ENCODE measurements around the gene CASTOR1.

Gene CASTOR1

DNA sequence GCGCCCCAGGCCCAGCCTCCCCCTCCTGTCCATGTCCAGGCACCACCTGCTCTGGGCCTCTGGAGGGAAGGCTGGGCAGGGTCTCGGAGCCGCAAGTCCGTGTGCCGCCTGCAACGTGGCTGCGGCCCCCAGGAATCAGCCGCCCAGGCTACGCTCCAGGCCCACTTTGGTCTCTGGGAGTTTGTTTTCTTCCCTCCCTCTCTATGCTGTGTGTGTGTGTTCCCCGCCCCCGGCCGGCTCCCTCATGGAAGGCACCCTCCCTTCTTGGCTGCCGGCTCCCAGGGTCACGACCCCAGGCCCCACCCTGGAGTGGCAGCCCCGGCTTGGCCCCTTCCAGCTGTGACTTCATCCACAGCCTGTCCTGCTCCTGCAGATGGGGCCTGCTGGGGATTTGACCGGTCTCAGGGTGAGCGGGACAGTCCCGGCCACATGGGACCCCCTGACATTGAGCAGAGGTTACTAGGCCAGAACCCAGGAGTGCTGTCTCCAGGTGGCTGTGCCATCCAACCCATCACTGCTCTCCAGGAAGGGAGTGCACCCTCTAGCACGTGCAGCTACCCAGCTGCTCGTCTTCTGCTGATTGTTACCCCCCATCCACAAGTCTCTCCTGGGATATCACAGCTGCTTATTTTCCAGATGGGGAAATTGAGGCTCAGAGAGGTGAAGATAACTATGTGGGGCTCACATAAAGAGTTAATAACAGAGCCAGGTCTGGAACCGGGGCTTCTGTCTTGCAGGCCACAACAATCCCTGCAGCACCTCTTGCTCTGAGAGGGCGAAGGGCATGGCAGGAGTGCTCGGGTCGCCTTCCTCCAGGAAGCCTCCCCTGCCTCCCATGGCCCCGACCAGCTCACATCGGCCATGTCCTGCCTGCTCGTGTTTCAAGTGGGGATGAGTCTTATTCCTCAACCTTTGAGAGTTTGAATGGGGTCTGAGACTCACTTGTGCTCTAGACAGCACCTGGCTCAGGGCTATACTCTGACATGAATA lies 40.0 kb downstream of the CASTOR1 start:
- H3K36me3 ChIP-seq, result no peaks in the 10 kb centered on the region
- peak overlapping the region in 2 of 11 experiments; percentile 12 to 14; a peak in 2 of 22 replicates for H3K9ac ChIP-seq
- no peaks in the 10 kb centered on the region for H3K9me3 ChIP-seq (replicated peaks in 1 of 11)
- peaks cover 53 to 82% (median 63%) of the 10 kb centered on the region in 10 experiments for H3K4me1 ChIP-seq
- H3K27ac ChIP-seq, result no peak overlapping the region
- peak overlapping the region; percentile 21 to 99 (median 72); a peak in 21 of 22 replicates for H3K4me2 ChIP-seq
- TF ChIP-seq Cebpa-rat (IDR thresholded peaks at IDR 0.05), result no peak
- H3K4me3 ChIP-seq, result no peak overlapping the region
- H3K27me3 ChIP-seq, result peaks cover 33 to 65% (median 41%) of the 10 kb centered on the region in 11 experiments
- H4K20me1 ChIP-seq, result peaks cover 0 to 53% (median 0%) of the 10 kb centered on the region in 11 experiments; a peak in 6 of 22 replicates

DNA sequence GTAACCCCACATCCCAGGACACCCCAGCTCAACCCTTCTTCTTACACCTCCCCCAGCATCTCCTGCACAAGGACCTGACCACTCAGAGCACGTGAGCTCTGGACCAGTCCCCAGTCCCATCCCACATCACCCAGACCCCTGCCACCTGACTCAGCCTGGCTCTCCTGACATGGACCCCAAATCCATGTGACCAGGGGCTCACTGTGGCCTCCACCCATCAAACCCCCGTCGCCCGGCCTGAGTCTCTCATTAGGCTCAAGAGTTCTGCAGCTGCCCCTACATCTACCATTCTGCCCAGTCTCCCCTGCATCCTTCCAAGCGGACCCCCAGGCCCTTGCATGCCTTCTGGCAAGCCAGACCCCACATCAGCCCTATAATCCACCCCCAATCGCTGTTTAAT lies 40.8 kb downstream of the CASTOR1 start:
- Histone ChIP-seq H4K20me1 (peaks cover 0 to 53% (median 0%) of the 10 kb centered on the region in 11 experiments; a peak in 6 of 22 replicates), H3K9ac (no peak overlapping the region), H3K27ac (no peak overlapping the region), H3K27me3 (peaks cover 33 to 67% (median 42%) of the 10 kb centered on the region in 11 experiments), H3K36me3 (no peaks in the 10 kb centered on the region), H3K4me2 (peak overlapping the region; percentile 21 to 99 (median 72); a peak in 20 of 22 replicates), H3K4me1 (peaks cover 48 to 77% (median 55%) of the 10 kb centered on the region in 10 experiments), H3K4me3 (no peak overlapping the region), H3K9me3 (replicated peaks in 1 of 11) (no peaks in the 10 kb centered on the region)
- TF ChIP-seq Cebpa-rat (IDR thresholded peaks at IDR 0.05), result no peak

DNA sequence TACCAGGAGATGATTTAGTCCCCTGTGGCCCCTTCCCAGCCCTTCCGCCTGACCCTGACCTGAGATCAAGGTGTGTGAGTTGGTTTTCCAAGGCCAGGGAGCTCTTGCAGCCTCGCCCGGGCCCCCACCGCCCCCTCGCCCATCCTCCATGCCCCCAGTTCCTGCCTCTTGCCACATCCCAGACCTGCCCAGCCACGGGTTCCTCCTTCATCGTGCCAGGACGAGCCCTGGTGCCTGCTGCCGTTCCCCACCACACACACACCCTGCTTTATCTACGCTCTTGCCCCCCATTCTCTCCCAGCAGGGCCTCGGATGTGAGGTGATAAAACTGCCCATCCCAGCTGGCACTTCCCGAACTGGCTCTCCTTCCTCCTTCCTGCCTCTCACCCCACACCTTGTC lies 41.3 kb downstream of the CASTOR1 start:
- H3K9me3 ChIP-seq (replicated peaks in 1 of 11), result no peaks in the 10 kb centered on the region
- peaks cover 0 to 53% (median 0%) of the 10 kb centered on the region in 11 experiments; a peak in 6 of 22 replicates for H4K20me1 ChIP-seq
- no peaks in the 10 kb centered on the region for H3K36me3 ChIP-seq
- H3K4me1 ChIP-seq, result peaks cover 43 to 71% (median 50%) of the 10 kb centered on the region in 10 experiments
- H3K9ac ChIP-seq, result no peak overlapping the region
- H3K4me2 ChIP-seq, result peak overlapping the region in 10 of 11 experiments; percentile 61 to 100 (median 98); a peak in 17 of 22 replicates
- no peak overlapping the region for H3K4me3 ChIP-seq
- no peak for TF ChIP-seq Cebpa-rat (IDR thresholded peaks at IDR 0.05)
- no peak overlapping the region for H3K27ac ChIP-seq
- H3K27me3 ChIP-seq, result peaks cover 33 to 67% (median 42%) of the 10 kb centered on the region in 11 experiments

DNA sequence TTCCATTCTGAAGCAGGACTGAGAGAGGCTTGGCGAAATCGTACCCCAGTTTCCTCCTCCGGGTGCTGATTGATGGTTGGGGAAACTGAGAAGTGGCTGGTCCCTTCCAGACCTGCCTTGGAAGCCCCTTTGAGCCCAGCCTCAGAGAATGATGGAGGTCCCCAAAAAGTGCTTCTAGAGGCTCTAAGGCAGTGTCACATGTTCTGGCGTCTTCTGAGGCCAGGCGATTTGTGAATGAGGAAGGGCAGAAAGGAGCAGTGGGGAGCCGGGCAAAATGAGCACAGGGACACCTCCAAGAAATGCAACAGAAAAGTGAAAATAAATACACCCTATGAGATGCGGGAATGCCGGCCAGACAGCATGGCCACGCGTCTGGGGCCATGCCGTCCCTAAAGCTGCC lies 41.7 kb downstream of the CASTOR1 start:
- Histone ChIP-seq H3K4me2 (peak overlapping the region; percentile 93 to 100 (median 99)), H3K27ac (no peak overlapping the region), H3K4me1 (peaks cover 38 to 67% (median 46%) of the 10 kb centered on the region in 10 experiments), H3K27me3 (peaks cover 33 to 67% (median 42%) of the 10 kb centered on the region in 11 experiments), H3K9ac (no peak overlapping the region), H3K4me3 (no peak overlapping the region), H4K20me1 (peaks cover 0 to 50% (median 0%) of the 10 kb centered on the region in 11 experiments; a peak in 6 of 22 replicates), H3K36me3 (no peaks in the 10 kb centered on the region), H3K9me3 (replicated peaks in 1 of 11) (no peaks in the 10 kb centered on the region)
- TF ChIP-seq Cebpa-rat (IDR thresholded peaks at IDR 0.05), result no peak

DNA sequence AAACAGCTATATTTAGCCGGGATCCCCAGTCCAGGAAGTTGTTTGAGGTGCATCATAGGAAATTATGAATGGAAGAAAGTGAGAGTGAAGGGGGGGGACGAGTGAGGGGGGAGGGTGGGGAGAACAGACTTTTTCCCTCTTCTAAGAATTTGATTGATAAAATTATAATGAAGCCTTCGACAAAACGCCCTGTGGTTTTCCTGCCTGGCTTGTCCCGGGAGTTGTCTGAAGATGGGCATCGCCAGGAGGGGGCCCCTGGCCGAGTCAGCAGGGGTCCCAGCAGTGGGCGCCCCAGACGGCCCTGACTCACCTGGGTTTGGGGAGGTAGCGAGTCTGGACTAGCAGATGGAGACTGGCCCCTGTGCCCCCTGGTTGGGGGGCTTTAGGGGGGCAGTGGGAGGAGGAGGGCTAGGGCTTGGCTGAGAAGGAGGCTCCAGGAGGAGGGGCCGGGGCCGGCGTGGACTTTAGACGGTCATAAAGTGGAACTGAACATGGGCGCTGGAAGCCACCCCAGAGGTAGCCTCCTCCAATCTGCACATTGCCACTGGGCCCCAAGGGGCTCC lies 42.4 kb downstream of the CASTOR1 start:
- H3K4me3 ChIP-seq, result peak overlapping the region; percentile 51 to 70 (median 58)
- H3K27me3 ChIP-seq, result peaks cover 33 to 67% (median 42%) of the 10 kb centered on the region in 11 experiments
- H3K4me2 ChIP-seq, result peak overlapping the region; percentile 93 to 100 (median 99)
- peak overlapping the region in 6 of 11 experiments; percentile 61 to 74 (median 64); a peak in 9 of 22 replicates for H3K9ac ChIP-seq
- H3K4me1 ChIP-seq, result peaks cover 35 to 61% (median 41%) of the 10 kb centered on the region in 10 experiments
- H3K36me3 ChIP-seq, result no peaks in the 10 kb centered on the region
- H3K9me3 ChIP-seq (replicated peaks in 1 of 11), result no peaks in the 10 kb centered on the region
- TF ChIP-seq Cebpa-rat (IDR thresholded peaks at IDR 0.05), result no peak
- no peak overlapping the region for H3K27ac ChIP-seq
- H4K20me1 ChIP-seq, result peaks cover 0 to 47% (median 0%) of the 10 kb centered on the region in 11 experiments; a peak in 6 of 22 replicates

DNA sequence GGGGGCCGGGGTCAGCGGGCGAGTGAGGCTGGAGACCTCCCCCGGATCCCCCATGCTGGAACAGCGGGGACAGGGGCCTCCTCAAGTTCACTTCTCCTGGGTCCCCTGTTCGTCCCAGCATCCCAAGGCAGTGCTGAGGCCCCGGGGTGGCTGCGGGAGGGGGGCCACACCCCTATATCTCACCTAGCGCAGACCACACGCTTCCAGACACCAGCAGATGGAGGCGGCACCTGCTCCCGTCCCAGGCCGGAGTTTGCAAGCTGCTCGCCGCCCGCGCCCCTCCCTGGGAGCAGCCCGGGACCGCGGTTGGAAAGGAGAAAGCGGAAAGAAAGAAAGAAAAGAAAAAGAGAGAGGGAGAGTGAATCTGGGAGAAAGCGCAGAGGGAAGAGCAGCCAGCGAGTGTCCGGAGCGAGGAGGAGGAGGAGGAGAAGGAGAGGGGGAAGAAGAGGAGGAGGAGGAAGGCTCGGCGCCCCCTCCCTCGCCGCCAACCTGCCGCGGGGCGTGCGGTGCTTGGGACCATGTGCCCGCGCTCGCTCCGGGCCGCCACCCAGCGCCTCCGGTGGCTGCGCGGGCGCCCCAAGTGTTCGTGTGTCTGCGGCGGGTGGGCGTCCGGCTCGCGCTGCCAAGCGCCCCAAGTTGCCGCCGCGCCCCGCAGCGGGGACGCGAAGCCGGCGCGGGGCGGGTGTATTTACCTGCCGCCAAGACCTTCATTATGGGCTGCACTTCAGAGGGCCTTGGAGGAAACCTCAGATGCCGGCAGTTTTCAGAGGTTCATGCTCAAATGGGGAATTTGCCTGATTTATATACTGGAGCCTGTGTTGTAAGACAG lies 43.1 kb downstream of the CASTOR1 start, which contains the start of gene LIF:
TSS of gene LIF (minus strand) at position 775 of the 829 bp plus-strand sequence. CDS start at position 711, 64 bp downstream.
- H3K4me2 ChIP-seq, result peak within 1 kb of the TSS; percentile 93 to 100 (median 99)
- H3K27me3 ChIP-seq, result peaks cover 33 to 64% (median 42%) of the 10 kb centered on the region in 11 experiments
- peak within 1 kb of the TSS in 5 of 11 experiments; percentile 3 to 40 (median 30); a peak in 5 of 22 replicates for H3K27ac ChIP-seq
- no peaks in the 10 kb centered on the region for H3K9me3 ChIP-seq (replicated peaks in 1 of 11)
- H3K36me3 ChIP-seq, result no peaks in the 10 kb centered on the region
- TF ChIP-seq Cebpa-rat (IDR thresholded peaks at IDR 0.05), result no peak
- peak within 1 kb of the TSS; percentile 23 to 74 (median 61); a peak in 20 of 22 replicates for H3K9ac ChIP-seq
- peak within 1 kb of the TSS; percentile 51 to 70 (median 58) for H3K4me3 ChIP-seq
- peaks cover 0 to 43% (median 0%) of the 10 kb centered on the region in 11 experiments; a peak in 5 of 22 replicates for H4K20me1 ChIP-seq
- peaks cover 35 to 59% (median 43%) of the 10 kb centered on the region in 10 experiments for H3K4me1 ChIP-seq

DNA sequence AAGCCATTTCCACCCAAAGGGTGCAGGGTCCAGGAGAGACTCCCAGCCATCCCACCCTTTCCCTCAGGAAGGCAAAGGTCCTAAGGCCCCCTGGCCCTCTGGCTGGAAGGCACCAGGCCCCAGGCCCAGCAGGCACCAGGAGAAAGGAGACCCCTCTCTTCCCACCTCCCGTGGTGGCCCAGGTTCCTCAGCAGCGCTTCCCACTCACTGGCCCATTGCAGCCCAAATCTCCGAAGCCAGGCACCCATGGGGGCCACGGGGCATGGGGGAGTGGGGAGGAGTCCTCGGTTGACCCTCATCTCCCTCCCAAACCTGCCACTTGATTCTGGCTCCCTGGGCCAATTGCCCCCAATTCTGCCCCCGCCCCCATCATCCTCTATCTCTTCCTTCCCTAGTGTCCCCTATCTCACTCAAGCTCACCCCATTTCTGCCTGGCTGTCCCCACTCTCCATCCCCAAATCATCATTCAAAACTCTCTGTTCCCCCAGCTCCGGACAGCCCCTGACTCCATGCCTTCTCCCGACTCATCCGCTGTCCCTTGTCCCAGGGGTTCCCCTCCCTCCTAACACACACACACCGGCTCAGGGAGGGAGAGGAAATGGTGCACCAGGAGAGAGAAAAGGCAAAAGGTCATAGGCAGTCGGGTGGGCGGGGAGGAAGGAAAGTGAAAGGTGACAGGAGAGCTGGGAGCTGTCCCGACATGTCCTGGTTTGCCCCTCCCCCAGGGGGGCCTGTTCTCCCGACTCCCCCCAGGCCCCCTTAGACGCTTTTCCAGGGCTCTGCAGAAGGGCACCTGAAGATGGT lies 43.9 kb downstream of the CASTOR1 start:
- Histone ChIP-seq H4K20me1 (peaks cover 0 to 39% (median 0%) of the 10 kb centered on the region in 11 experiments; a peak in 5 of 22 replicates), H3K4me3 (peak overlapping the region; percentile 51 to 70 (median 58); a peak in 19 of 20 replicates), H3K4me2 (peak overlapping the region; percentile 93 to 100 (median 99)), H3K27ac (peak overlapping the region in 1 of 11 experiments; percentile 40; a peak in 1 of 22 replicates), H3K27me3 (peaks cover 33 to 60% (median 42%) of the 10 kb centered on the region in 11 experiments), H3K4me1 (peaks cover 31 to 66% (median 49%) of the 10 kb centered on the region in 10 experiments), H3K9ac (peak overlapping the region in 8 of 11 experiments; percentile 23 to 74 (median 62); a peak in 8 of 22 replicates), H3K36me3 (no peaks in the 10 kb centered on the region), H3K9me3 (replicated peaks in 1 of 11) (no peaks in the 10 kb centered on the region)
- no peak for TF ChIP-seq Cebpa-rat (IDR thresholded peaks at IDR 0.05)
